HCT116 (cell line): ENCODE measurements around the gene GDNF. TPM values are rescaled to one million over a fixed set of nuclear protein-coding genes. Genes with fewer than 3 reads are reported as not detected.

Experiments
- ATAC-seq: fragments of 200-7000 bp; cut with Tn5 transposase; 2 replicates; pipeline ENCODE4 v1.9.1; 2020; ENCODE audit warnings: mild to moderate bottlenecking, moderate library complexity
- BruUV-seq: library from RNA; stranded (reverse); fragments of 400-500 nt; replicated peaks from 2 replicates; lab custom pipeline; 2021; lab: Mats Ljungman, UMichigan
- CTCF ChIA-PET: fragments of 300-600 bp; sonication (Branson Sonifier 250); formaldehyde crosslinking; loops from one replicate; lab custom pipeline; 2021; ENCODE audit warnings: antibody characterized with exemption; lab: Charles Lee
- POLR2A ChIA-PET: fragments of 300-600, 350-600 bp; sonication (Branson Sonifier 250); formaldehyde crosslinking; loops from one replicate; lab custom pipeline; 2021; ENCODE audit warnings: antibody characterized with exemption; lab: Charles Lee
- RAD21 ChIA-PET, 2 experiments: fragments of 300-600 bp; sonication (Branson Sonifier 250); formaldehyde crosslinking; loops; one replicate each; lab custom pipeline; 2023; ENCODE audit warnings: low total read pairs in 2 of 2; ENCODE audit not compliant: uncharacterized antibody in 2 of 2, unreplicated experiment in 2 of 2, low non-redundant PET in 1 of 2; lab: Charles Lee
- DNase-seq: peaks from one replicate; pipeline ENCODE4 v3.0.0-alpha.2; 2010; ENCODE audit warnings: low read depth, low spot score
- H2AFZ ChIP-seq: fragments of 200-600 bp; shearing (Covaris generic), sonication (generic); 2 replicates; pipeline ENCODE4 v1.6.1; 2017; ENCODE audit warnings: low read depth, mixed run types, mixed read lengths, antibody characterized with exemption, low read length; ENCODE audit not compliant: poor library complexity, severe bottlenecking
- H3K27ac ChIP-seq: 2 replicates; pipeline ENCODE4 v1.5.1; 2012; ENCODE audit warnings: low read depth, low read length
- H3K27me3 ChIP-seq: fragments of 200-600 bp; sonication (generic); 2 replicates; pipeline ENCODE4 v1.6.1; 2016; ENCODE audit warnings: mixed run types, low read length, mixed read lengths; ENCODE audit not compliant: insufficient read depth
- H3K36me3 ChIP-seq, 2 experiments: fragments of 200-500 bp in 1 of 2; fragments of 200-600 bp in 1 of 2; sonication (Bioruptor generic) in 1 of 2; sonication (generic) in 1 of 2; 2 replicates each; pipeline versions ENCODE4 v1.5.1 to v1.6.1; 2014 to 2016; ENCODE audit warnings: low read length in 2 of 2, inconsistent platforms in 1 of 2, mixed read lengths in 1 of 2, mixed run types in 1 of 2; ENCODE audit not compliant: insufficient read depth in 2 of 2, control insufficient read depth in 1 of 2
- H3K4me1 ChIP-seq, 2 experiments: fragments of 200-600 bp in 1 of 2; sonication (generic) in 1 of 2; 2 replicates each; pipeline versions ENCODE4 v1.5.1 to v1.6.1; 2012 to 2017; ENCODE audit warnings: low read length in 2 of 2, inconsistent platforms in 1 of 2, mild to moderate bottlenecking in 1 of 2, mixed read lengths in 1 of 2, mixed run types in 1 of 2, moderate library complexity in 1 of 2; ENCODE audit not compliant: insufficient read depth in 2 of 2, control insufficient read depth in 1 of 2
- H3K4me2 ChIP-seq: fragments of 200-600 bp; sonication (generic); 2 replicates; pipeline ENCODE4 v1.6.1; 2017; ENCODE audit warnings: mixed run types, low read length, mixed read lengths
- H3K4me3 ChIP-seq, 2 experiments: fragments of 200-600 bp in 1 of 2; sonication (generic) in 1 of 2; replicated peaks in 1 of 2; 2 replicates each; pipeline ENCODE4 v1.5.1; 2011 to 2016; ENCODE audit warnings: low read length in 2 of 2, control low read depth in 1 of 2, low read depth in 1 of 2, mild to moderate bottlenecking in 1 of 2, mixed read lengths in 1 of 2, mixed run types in 1 of 2
- H3K79me2 ChIP-seq: fragments of 200-600 bp; sonication (generic); 2 replicates; pipeline ENCODE4 v1.6.1; 2017; ENCODE audit warnings: mild to moderate bottlenecking, mixed run types, low read length, moderate library complexity, mixed read lengths; ENCODE audit not compliant: insufficient read depth
- H3K9ac ChIP-seq: fragments of 200-600 bp; sonication (generic); 2 replicates; pipeline ENCODE4 v1.6.1; 2016; ENCODE audit warnings: low read length, mixed read lengths
- H3K9me2 ChIP-seq: fragments of 200-600 bp; sonication (generic), shearing (Covaris generic); 2 replicates; pipeline ENCODE4 v1.6.1; 2017; ENCODE audit warnings: mixed run types, mild to moderate bottlenecking, moderate library complexity; ENCODE audit not compliant: insufficient read depth
- H3K9me3 ChIP-seq, 2 experiments: fragments of 200-500 bp in 1 of 2; fragments of 200-600 bp in 1 of 2; sonication (Bioruptor generic) in 1 of 2; sonication (generic) in 1 of 2; 2 replicates each; pipeline ENCODE4 v1.6.1; 2014 to 2017; ENCODE audit warnings: low read length in 2 of 2, mixed read lengths in 2 of 2, inconsistent platforms in 1 of 2, low read depth in 1 of 2, mild to moderate bottlenecking in 1 of 2, mixed run types in 1 of 2, moderate library complexity in 1 of 2; ENCODE audit not compliant: control insufficient read depth in 1 of 2, insufficient read depth in 1 of 2
- H4K20me1 ChIP-seq: fragments of 200-600 bp; sonication (generic), shearing (Covaris generic); 2 replicates; pipeline ENCODE4 v1.6.1; 2017; ENCODE audit warnings: mixed run types, mild to moderate bottlenecking, moderate library complexity; ENCODE audit not compliant: insufficient read depth
- CBX3 ChIP-seq: IDR thresholded peaks from 2 replicates; pipeline ENCODE4 v1.6.1; 2012; ENCODE audit warnings: low read depth
- FOSL1 ChIP-seq: IDR thresholded peaks from 2 replicates; pipeline ENCODE4 v1.6.1; 2012; ENCODE audit warnings: low read depth
- JUND ChIP-seq: IDR thresholded peaks from 2 replicates; pipeline ENCODE4 v1.6.1; 2012
- RAD21 ChIP-seq: IDR thresholded peaks from 2 replicates; pipeline ENCODE4 v1.6.1; 2012; ENCODE audit warnings: low read depth, mild to moderate bottlenecking
- YY1 ChIP-seq: IDR thresholded peaks from 2 replicates; pipeline ENCODE4 v1.6.1; 2011; ENCODE audit warnings: low read length, low read depth, moderate library complexity, mild to moderate bottlenecking; ENCODE audit not compliant: insufficient replicate concordance; ENCODE audit errors: extremely low read depth
- intact Hi-C: fragments of 100-400 bp; cut with micrococcal nuclease; formaldehyde crosslinking; loops from 2 replicates; pipeline ENCODE4 v1.10.0; 2022
- total RNA-seq: library from RNA; stranded (reverse); gene quantifications from one replicate; pipeline ENCODE4 v1.2.1, GENCODE V29; 2021; ENCODE audit not compliant: unreplicated experiment
- TF ChIP-seq, protein P1 (sequence below), 3 experiments: fragments of 200-600 bp in 1 of 3; sonication (generic) in 1 of 3; IDR thresholded peaks in 2 of 3; conservative IDR thresholded peaks in 1 of 3; 2 replicates each; pipeline ENCODE4 v1.5.1; 2012 to 2017; ENCODE audit warnings: low read depth in 2 of 3, low read length in 2 of 3, antibody characterized with exemption in 1 of 3, borderline replicate concordance in 1 of 3, control low read depth in 1 of 3, mild to moderate bottlenecking in 1 of 3, mixed read lengths in 1 of 3, mixed run types in 1 of 3, moderate library complexity in 1 of 3; ENCODE audit not compliant: insufficient read depth in 1 of 3

The GDNF gene
- total RNA-seq, 1 experiment from 2014 or later, result not detected

GRCh38 chr5:37774912-37775483 lies 64.8 kb downstream of the GDNF start:
- TF ChIP-seq, protein P1, sequence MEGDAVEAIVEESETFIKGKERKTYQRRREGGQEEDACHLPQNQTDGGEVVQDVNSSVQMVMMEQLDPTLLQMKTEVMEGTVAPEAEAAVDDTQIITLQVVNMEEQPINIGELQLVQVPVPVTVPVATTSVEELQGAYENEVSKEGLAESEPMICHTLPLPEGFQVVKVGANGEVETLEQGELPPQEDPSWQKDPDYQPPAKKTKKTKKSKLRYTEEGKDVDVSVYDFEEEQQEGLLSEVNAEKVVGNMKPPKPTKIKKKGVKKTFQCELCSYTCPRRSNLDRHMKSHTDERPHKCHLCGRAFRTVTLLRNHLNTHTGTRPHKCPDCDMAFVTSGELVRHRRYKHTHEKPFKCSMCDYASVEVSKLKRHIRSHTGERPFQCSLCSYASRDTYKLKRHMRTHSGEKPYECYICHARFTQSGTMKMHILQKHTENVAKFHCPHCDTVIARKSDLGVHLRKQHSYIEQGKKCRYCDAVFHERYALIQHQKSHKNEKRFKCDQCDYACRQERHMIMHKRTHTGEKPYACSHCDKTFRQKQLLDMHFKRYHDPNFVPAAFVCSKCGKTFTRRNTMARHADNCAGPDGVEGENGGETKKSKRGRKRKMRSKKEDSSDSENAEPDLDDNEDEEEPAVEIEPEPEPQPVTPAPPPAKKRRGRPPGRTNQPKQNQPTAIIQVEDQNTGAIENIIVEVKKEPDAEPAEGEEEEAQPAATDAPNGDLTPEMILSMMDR (IDR thresholded peaks at IDR 0.05 in 2 of 3, conservative IDR thresholded peaks at IDR 0.05 in 1 of 3; ENCODE audit: borderline replicate concordance in 1 of 3, insufficient read depth in 1 of 3, low read depth in 2 of 3, low read length in 2 of 3), result peak; percentile 22 to 89 (median 77); a peak in 5 of 6 replicates
- TF ChIP-seq RAD21, result peak; percentile 48
- no peak for TF ChIP-seq FOSL1
- peak; percentile 40; the same call in 1 of the 2 replicates for TF ChIP-seq CBX3
- Histone ChIP-seq H3K27me3 (no peaks in the 10 kb centered on the region), H3K9me2 (no peaks in the 10 kb centered on the region), H3K4me1 (no peaks in the 10 kb centered on the region; a peak in 1 of 4 replicates), H3K4me3 (no peak overlapping the region), H3K79me2 (no peaks in the 10 kb centered on the region), H4K20me1 (no peaks in the 10 kb centered on the region), H3K27ac (no peak overlapping the region), H3K9me3 (peaks cover 5 to 9% of the 10 kb centered on the region in 2 experiments; a peak in 2 of 4 replicates), H2AFZ (no peak overlapping the region), H3K9ac (no peak overlapping the region), H3K36me3 (no peaks in the 10 kb centered on the region), H3K4me2 (no peak overlapping the region)
- ChIA-PET RAD21 (interaction anchor here in 1 of 2 experiments (0.6 kb wide), 1 partner anchor 490 kb away, joined by 3 read pairs; no protein-coding TSS in a partner anchor), CTCF (interaction anchor here (1.0 to 1.3 kb wide), 2 partner anchors 10 to 12 kb away, joined by 3 to 6 read pairs; no protein-coding TSS in a partner anchor), POLR2A (no interaction called here)
- no peak for ATAC-seq
- intact Hi-C loops, result no loop called here
- peak; percentile 36 for DNase-seq
- no TSS peak for BruUV-seq

GRCh38 chr5:37773809-37774208 lies 66.0 kb downstream of the GDNF start:
- Histone ChIP-seq H3K36me3 (no peaks in the 10 kb centered on the region), H4K20me1 (no peaks in the 10 kb centered on the region), H2AFZ (no peak overlapping the region), H3K9me2 (no peaks in the 10 kb centered on the region), H3K4me2 (no peak overlapping the region), H3K27me3 (no peaks in the 10 kb centered on the region), H3K9me3 (peaks cover 5 to 9% of the 10 kb centered on the region in 2 experiments; a peak in 2 of 4 replicates), H3K9ac (no peak overlapping the region), H3K4me3 (no peak overlapping the region), H3K4me1 (no peaks in the 10 kb centered on the region; a peak in 1 of 4 replicates), H3K27ac (no peak overlapping the region), H3K79me2 (no peaks in the 10 kb centered on the region)
- CTCF ChIA-PET, result no interaction called here
- no peak for DNase-seq
- intact Hi-C loops, result no loop called here
- TF ChIP-seq YY1 (no peak), JUND (no peak)
- TF ChIP-seq, protein P1 (IDR thresholded peaks at IDR 0.05 in 2 of 3, conservative IDR thresholded peaks at IDR 0.05 in 1 of 3; ENCODE audit: borderline replicate concordance in 1 of 3, insufficient read depth in 1 of 3, low read depth in 2 of 3, low read length in 2 of 3), result no peak
- RAD21 ChIA-PET, result no interaction called here
- BruUV-seq, result no TSS peak
- POLR2A ChIA-PET, result no interaction called here
- ATAC-seq, result no peak
